ENCODE results near the gene WDR64. TPM values are rescaled to one million over a fixed set of nuclear protein-coding genes. Genes with fewer than 3 reads are reported as not detected.

The WDR64 gene
- total and polyA plus RNA-seq, 2 of the 4 experiments (the other 2 are of a cell fraction): not detected

DNA sequence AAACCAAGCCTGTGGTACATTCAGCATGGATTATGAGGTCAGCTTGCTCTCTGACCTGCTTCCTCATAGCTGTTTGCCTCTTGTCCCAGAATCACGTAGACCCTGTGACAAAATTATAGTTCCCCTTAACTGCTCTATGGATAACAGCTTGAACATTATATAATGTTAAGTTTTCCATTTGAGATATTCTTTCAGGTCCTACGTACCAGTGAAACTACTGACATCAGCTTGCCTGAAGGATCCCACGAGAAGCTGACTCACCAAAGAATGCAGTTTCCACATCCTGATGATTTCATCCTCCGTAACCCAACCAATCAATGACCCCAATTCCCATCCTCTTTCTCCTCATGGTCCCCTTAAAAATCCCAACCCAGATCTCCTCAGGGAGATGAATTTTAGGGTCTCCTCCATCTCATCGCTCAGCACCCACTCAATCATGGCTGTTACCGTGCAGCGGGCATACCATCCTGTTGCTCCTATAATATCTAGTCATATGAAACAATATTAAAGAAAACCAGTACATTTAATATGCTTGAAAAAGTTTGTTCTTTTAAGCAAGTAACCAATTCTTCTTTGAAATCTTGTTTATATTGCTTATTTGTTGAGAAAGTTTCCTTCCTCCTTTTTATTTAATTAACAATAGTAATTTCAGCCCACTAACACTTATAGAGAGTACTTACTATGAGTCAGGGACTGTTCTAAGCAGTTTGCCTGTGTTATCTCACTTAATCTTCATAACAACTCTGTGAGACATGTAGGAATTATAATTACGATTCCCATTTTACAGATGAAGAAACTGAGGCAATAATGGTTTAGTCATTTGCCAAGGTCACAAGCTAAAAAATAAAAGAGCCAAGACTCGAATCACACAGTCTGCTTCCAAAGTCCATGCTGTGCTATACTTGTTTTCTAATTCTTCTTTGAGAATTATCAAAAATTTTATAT, 39.3 kb upstream of the WDR64 start:
- in situ Hi-C loops (cut with MboI; ENCODE audit: low sequenced_read_pairs) (loop anchor here (5.0 to 25.0 kb wide), 2 partner anchors 224 to 1699 kb away; no protein-coding TSS in a partner anchor), dilution Hi-C loops (cut with HindIII; ENCODE audit: low sequenced_read_pairs, unreplicated experiment) (no loop called here), intact Hi-C loops (cut with micrococcal nuclease) (loop anchor here (1.0 to 5.0 kb wide), 3 partner anchors 24 to 284 kb away; no protein-coding TSS in a partner anchor)
- Histone ChIP-seq H2BK15ac (ENCODE audit: low read depth, low read length) (peak overlapping the region; percentile 94; the same call in 2 of the 3 replicates), H3K9me1 (ENCODE audit: insufficient read depth, low read length) (0 out of 2 replicates have a peak, but pooled peaks cover 3% of the 10 kb centered on the region), H3K4me1 (ENCODE audit: control insufficient read depth, insufficient read depth, low read length) (peaks cover 15% of the 10 kb centered on the region), H3K27me3 (ENCODE audit: control insufficient read depth, insufficient read depth, low read length) (no peaks in the 10 kb centered on the region), H3K9ac (ENCODE audit: low read depth, low read length) (peak overlapping the region; percentile 66; the same call in 1 of the 2 replicates), H3K56ac (ENCODE audit: extremely low read depth, insufficient read depth, low read length) (0 out of 2 replicates have a peak overlapping the region, but pooled peaks have one; percentile 29), H4K8ac (ENCODE audit: low read depth in 2 of 2, low read length in 2 of 2) (peak overlapping the region; percentile 33 to 95; a peak in 3 of 4 replicates), H3K4me3 (ENCODE audit: insufficient read depth, low read depth, low read length) (no peak overlapping the region), H3K79me1 (ENCODE audit: low read depth in 1 of 2, low read length in 2 of 2) (peaks cover 3 to 8% of the 10 kb centered on the region in 2 experiments; a peak in 1 of 4 replicates), H3K27ac (ENCODE audit: insufficient read depth, low read length) (peak overlapping the region; percentile 92), H3K4me2 (ENCODE audit: low read depth, low read length) (peak overlapping the region; percentile 95), H2AK9ac (replicated peaks; ENCODE audit: low read depth, low read length, poor library complexity) (no peak overlapping the region), H3K23ac (ENCODE audit: low read depth, low read length) (peak overlapping the region; percentile 96; the same call in 1 of the 2 replicates), H4K20me1 (ENCODE audit: insufficient read depth, low read length) (no peaks in the 10 kb centered on the region), H3K36me3 (ENCODE audit: control insufficient read depth, insufficient read depth, low read length) (no peaks in the 10 kb centered on the region), H2BK5ac (ENCODE audit: low read depth, low read length, poor library complexity, severe bottlenecking) (peak overlapping the region; percentile 94), H3K4ac (ENCODE audit: low read depth, low read length) (peak overlapping the region; percentile 95), H4K91ac (ENCODE audit: insufficient read depth, low read depth, low read length) (peak overlapping the region; percentile 82), H2AFZ (replicated peaks; ENCODE audit: low read length, poor library complexity) (peak overlapping the region; percentile 82), H3K14ac (replicated peaks; ENCODE audit: low read depth, low read length) (peak overlapping the region; percentile 92; the same call in 1 of the 2 replicates), H3K18ac (ENCODE audit: low read depth, low read length) (peak overlapping the region; percentile 99), H2BK120ac (ENCODE audit: low read depth, low read length) (peak overlapping the region; percentile 96), H4K5ac (ENCODE audit: low read depth, low read length) (peak overlapping the region; percentile 92), H2AK5ac (ENCODE audit: low read depth, low read length) (peak overlapping the region; percentile 83), H2BK20ac (ENCODE audit: low read depth, low read length) (peak overlapping the region; percentile 97), H3K9me3 (ENCODE audit: control insufficient read depth, insufficient read depth, low read length) (no peaks in the 10 kb centered on the region)
- ATAC-seq (ENCODE audit: low read depth) (peak; percentile 48), DNase-seq (peak; percentile 97)
- BruUV-seq (replicated peaks): no TSS peak
- POLR2A ChIA-PET (ENCODE audit: unreplicated experiment): no interaction called here
- no CpG with 5 or more reads among the region's 9 CpGs for WGBS, 2 experiments (ENCODE audit: extremely low coverage in 2 of 2, insufficient read length in 1 of 2)
- CTCF ChIA-PET: interaction anchor here (1.0 to 2.0 kb wide), 4 partner anchors 14 to 229 kb away, joined by 3 to 8 read pairs (median 4); no protein-coding TSS in a partner anchor
- TF ChIP-seq, protein P1, sequence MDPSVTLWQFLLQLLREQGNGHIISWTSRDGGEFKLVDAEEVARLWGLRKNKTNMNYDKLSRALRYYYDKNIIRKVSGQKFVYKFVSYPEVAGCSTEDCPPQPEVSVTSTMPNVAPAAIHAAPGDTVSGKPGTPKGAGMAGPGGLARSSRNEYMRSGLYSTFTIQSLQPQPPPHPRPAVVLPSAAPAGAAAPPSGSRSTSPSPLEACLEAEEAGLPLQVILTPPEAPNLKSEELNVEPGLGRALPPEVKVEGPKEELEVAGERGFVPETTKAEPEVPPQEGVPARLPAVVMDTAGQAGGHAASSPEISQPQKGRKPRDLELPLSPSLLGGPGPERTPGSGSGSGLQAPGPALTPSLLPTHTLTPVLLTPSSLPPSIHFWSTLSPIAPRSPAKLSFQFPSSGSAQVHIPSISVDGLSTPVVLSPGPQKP (IDR thresholded peaks at IDR 0.05; ENCODE audit: borderline replicate concordance, low read depth, low read length): no peak
- no peak for TF ChIP-seq SMC3 (IDR thresholded peaks at IDR 0.05; ENCODE audit: low read depth, low read length)
- TF ChIP-seq MAFK (IDR thresholded peaks at IDR 0.05; ENCODE audit: low read depth, low read length): peak; percentile 60; the same call in 1 of the 2 replicates
- TF ChIP-seq POLR2A (IDR thresholded peaks at IDR 0.05; ENCODE audit: low read depth, low read length): no peak
- TF ChIP-seq, protein P2, sequence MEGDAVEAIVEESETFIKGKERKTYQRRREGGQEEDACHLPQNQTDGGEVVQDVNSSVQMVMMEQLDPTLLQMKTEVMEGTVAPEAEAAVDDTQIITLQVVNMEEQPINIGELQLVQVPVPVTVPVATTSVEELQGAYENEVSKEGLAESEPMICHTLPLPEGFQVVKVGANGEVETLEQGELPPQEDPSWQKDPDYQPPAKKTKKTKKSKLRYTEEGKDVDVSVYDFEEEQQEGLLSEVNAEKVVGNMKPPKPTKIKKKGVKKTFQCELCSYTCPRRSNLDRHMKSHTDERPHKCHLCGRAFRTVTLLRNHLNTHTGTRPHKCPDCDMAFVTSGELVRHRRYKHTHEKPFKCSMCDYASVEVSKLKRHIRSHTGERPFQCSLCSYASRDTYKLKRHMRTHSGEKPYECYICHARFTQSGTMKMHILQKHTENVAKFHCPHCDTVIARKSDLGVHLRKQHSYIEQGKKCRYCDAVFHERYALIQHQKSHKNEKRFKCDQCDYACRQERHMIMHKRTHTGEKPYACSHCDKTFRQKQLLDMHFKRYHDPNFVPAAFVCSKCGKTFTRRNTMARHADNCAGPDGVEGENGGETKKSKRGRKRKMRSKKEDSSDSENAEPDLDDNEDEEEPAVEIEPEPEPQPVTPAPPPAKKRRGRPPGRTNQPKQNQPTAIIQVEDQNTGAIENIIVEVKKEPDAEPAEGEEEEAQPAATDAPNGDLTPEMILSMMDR (conservative IDR thresholded peaks at IDR 0.05; ENCODE audit: low read depth, low read length): no peak
- no peak for TF ChIP-seq CHD1 (IDR thresholded peaks at IDR 0.05; ENCODE audit: low read depth, low read length)
- peak; percentile 39 for TF ChIP-seq RCOR1 (IDR thresholded peaks at IDR 0.05; ENCODE audit: insufficient replicate concordance, low read length)
- no peak for TF ChIP-seq RFX5 (IDR thresholded peaks at IDR 0.05; ENCODE audit: low read depth, low read length)
- TF ChIP-seq BHLHE40 (IDR thresholded peaks at IDR 0.05; ENCODE audit: low read depth, low read length): no peak
- no peak for TF ChIP-seq MXI1 (IDR thresholded peaks at IDR 0.05; ENCODE audit: borderline replicate concordance, low read depth, low read length)
- TF ChIP-seq MAZ (IDR thresholded peaks at IDR 0.05; ENCODE audit: borderline replicate concordance, low read depth, low read length): no peak
- TF ChIP-seq, protein P3, sequence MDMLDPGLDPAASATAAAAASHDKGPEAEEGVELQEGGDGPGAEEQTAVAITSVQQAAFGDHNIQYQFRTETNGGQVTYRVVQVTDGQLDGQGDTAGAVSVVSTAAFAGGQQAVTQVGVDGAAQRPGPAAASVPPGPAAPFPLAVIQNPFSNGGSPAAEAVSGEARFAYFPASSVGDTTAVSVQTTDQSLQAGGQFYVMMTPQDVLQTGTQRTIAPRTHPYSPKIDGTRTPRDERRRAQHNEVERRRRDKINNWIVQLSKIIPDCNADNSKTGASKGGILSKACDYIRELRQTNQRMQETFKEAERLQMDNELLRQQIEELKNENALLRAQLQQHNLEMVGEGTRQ (IDR thresholded peaks at IDR 0.05; ENCODE audit: low read depth, low read length): no peak
